Uterus (tissue), 2 donors: ENCODE results near the gene METTL24.

Experiments
- POLR2A ChIP-seq, 2 donors: fragments of 450-650 bp; IDR thresholded peaks; one replicate each; pipeline ENCODE4 v1.6.1; 2016; ENCODE audit warnings: antibody characterized with exemption in 2 of 2, mild to moderate bottlenecking in 1 of 2, moderate library complexity in 1 of 2
- TF ChIP-seq, protein P1 (sequence below), 4 experiments: fragments of 200-600 bp in 2 of 4; fragments of 450-650 bp in 2 of 4; sonication (generic) in 2 of 4; IDR thresholded peaks; one replicate each; pipeline ENCODE4 v1.5.1; 2016 to 2019; ENCODE audit warnings: antibody characterized with exemption in 4 of 4, mild to moderate bottlenecking in 2 of 4, moderate library complexity in 1 of 4

GRCh38 chr6:110400208-110400607, 42.1 kb upstream of the METTL24 start:
- TF ChIP-seq, protein P1, sequence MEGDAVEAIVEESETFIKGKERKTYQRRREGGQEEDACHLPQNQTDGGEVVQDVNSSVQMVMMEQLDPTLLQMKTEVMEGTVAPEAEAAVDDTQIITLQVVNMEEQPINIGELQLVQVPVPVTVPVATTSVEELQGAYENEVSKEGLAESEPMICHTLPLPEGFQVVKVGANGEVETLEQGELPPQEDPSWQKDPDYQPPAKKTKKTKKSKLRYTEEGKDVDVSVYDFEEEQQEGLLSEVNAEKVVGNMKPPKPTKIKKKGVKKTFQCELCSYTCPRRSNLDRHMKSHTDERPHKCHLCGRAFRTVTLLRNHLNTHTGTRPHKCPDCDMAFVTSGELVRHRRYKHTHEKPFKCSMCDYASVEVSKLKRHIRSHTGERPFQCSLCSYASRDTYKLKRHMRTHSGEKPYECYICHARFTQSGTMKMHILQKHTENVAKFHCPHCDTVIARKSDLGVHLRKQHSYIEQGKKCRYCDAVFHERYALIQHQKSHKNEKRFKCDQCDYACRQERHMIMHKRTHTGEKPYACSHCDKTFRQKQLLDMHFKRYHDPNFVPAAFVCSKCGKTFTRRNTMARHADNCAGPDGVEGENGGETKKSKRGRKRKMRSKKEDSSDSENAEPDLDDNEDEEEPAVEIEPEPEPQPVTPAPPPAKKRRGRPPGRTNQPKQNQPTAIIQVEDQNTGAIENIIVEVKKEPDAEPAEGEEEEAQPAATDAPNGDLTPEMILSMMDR (IDR thresholded peaks at IDR 0.05) = no peak
- no peak for TF ChIP-seq POLR2A (IDR thresholded peaks at IDR 0.05)
